Measurements from ENCODE around the gene PRSS57. TPM values are rescaled to one million over a fixed set of nuclear protein-coding genes. Genes with fewer than 3 reads are reported as not detected.

Gene PRSS57
- total and polyA plus RNA-seq, 9 donors = 0.07 to 0.33 TPM; not detected in 7

DNA sequence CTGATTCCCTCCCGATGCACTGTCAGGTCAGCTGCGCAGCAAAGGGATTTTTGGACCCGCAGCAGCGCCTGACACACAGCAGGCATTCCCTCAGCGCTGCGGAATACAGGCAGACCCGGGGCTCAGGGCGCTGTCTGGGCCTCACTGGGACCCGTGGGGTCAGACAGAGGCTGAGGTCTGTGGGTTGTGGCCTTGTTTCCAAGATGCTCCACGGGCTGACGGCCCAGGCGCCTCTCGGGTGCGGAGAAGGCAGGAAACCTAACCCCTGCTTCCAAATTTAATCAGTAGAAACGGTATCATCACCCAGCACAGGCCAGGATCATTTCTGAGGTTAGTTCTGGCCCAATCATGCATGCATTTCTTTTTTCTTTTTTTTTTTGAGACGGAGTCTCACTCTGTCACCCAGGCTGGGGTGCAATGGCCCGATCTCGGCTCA is 31.6 kb downstream of the PRSS57 start:
- 12 to 31% (median 23%) methylated on average over 18 of the region's 18 CpGs for WGBS, 3 donors
- H3K4me1 ChIP-seq (ENCODE audit: insufficient read depth) = peaks cover 26% of the 10 kb centered on the region
- H3K9me3 ChIP-seq = no peaks in the 10 kb centered on the region
- H3K27ac ChIP-seq = peak overlapping the region; percentile 64 to 84
- no peaks in the 10 kb centered on the region for H3K27me3 ChIP-seq
- H3K4me3 ChIP-seq = peak overlapping the region; percentile 54
- intact Hi-C loops (cut with DNase I) = loop anchor here in 3 of 4 donors (2.0 to 10.0 kb wide), 3 partner anchors 69 to 231 kb away; partner anchors contain the start of genes MED16 (in 1 of the 3) and RNU6-9 (in 1 of the 3)
- no peaks in the 10 kb centered on the region for H3K36me3 ChIP-seq
- no peak for DNase-seq
- TF ChIP-seq, protein P1, sequence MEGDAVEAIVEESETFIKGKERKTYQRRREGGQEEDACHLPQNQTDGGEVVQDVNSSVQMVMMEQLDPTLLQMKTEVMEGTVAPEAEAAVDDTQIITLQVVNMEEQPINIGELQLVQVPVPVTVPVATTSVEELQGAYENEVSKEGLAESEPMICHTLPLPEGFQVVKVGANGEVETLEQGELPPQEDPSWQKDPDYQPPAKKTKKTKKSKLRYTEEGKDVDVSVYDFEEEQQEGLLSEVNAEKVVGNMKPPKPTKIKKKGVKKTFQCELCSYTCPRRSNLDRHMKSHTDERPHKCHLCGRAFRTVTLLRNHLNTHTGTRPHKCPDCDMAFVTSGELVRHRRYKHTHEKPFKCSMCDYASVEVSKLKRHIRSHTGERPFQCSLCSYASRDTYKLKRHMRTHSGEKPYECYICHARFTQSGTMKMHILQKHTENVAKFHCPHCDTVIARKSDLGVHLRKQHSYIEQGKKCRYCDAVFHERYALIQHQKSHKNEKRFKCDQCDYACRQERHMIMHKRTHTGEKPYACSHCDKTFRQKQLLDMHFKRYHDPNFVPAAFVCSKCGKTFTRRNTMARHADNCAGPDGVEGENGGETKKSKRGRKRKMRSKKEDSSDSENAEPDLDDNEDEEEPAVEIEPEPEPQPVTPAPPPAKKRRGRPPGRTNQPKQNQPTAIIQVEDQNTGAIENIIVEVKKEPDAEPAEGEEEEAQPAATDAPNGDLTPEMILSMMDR (IDR thresholded peaks at IDR 0.05) = no peak
- TF ChIP-seq EP300 (IDR thresholded peaks at IDR 0.05) (no peak), POLR2A (IDR thresholded peaks at IDR 0.05) (no peak)

GRCh38 chr19:662962-663681 is 32.1 kb downstream of the PRSS57 start, which contains the start of gene RNF126:
Gene RNF126, minus strand, starts transcription at chr19:663214. Its CDS starts 93 bp downstream, at chr19:663121.
- peak within 1 kb of the TSS; percentile 86 for H3K4me3 ChIP-seq
- intact Hi-C loops (cut with DNase I) = loop anchor here in 2 of 4 donors (5.0 to 10.0 kb wide), 2 partner anchors 69 to 232 kb away; partner anchors contain the start of genes MED16 (in 1 of the 2) and RNU6-9 (in 1 of the 2)
- WGBS, 3 donors = 0 to 1% (median 1%) methylated on average over 35 to 97 of the region's 97 CpGs
- no peaks in the 10 kb centered on the region for H3K27me3 ChIP-seq
- H3K36me3 ChIP-seq = no peaks in the 10 kb centered on the region
- TF ChIP-seq, protein P1 (IDR thresholded peaks at IDR 0.05) = no peak
- peak; percentile 41 for TF ChIP-seq POLR2A (IDR thresholded peaks at IDR 0.05)
- peaks cover 26% of the 10 kb centered on the region for H3K4me1 ChIP-seq (ENCODE audit: insufficient read depth)
- DNase-seq = peak; percentile 87 to 97 (median 93)
- peak within 1 kb of the TSS; percentile 69 to 84 for H3K27ac ChIP-seq
- H3K9me3 ChIP-seq = no peaks in the 10 kb centered on the region

DNA sequence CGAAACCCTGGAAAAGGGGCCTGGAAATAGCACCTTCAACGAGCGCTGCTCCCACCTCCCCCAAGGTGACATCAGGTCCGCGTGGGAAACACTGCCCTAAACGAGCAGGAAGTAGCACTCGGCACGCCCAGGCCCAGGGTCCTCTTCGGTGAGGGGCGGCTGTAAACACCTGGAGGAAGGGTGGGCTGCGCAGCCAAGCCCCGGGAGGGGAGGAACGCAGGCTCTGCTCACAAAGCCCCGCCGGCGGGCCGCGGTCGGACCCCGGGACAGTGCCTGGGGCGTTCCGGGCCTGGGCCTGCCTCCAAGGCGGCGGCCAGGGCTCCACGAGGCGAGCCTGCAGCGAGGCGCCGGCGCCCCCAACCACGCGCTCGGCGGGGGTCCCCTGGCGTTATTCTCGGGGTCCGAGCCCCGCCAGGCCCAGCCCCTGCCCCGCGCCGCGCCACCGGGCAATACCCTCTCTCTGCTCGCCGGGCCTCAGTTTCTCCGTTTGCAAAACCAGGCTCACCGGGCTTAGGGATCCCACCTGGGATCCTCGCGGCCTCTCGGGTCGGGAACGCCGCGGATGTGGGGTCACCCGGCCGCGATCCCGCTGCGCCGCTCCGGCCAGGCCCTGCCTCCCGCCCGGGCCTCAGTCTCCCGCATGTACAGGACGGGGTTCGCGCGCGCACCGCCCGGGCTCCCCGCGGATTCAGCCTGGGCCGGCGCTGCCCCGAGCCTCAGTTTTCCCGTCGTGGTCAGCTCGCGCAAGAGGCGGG is 32.9 kb downstream of the PRSS57 start:
- no peaks in the 10 kb centered on the region for H3K27me3 ChIP-seq
- peak in 1 of 5 donors; percentile 63 for DNase-seq
- 0 to 1% (median 0%) methylated on average over 53 to 81 of the region's 81 CpGs for WGBS, 3 donors
- peak overlapping the region; percentile 67 to 69 for H3K27ac ChIP-seq
- peaks cover 30% of the 10 kb centered on the region for H3K4me1 ChIP-seq (ENCODE audit: insufficient read depth)
- H3K9me3 ChIP-seq = no peaks in the 10 kb centered on the region
- intact Hi-C loops (cut with DNase I) = loop anchor here in 2 of 4 donors (5.0 to 10.0 kb wide), 2 partner anchors 70 to 232 kb away; partner anchors contain the start of genes MED16 (in 1 of the 2) and RNU6-9 (in 1 of the 2)
- peak overlapping the region; percentile 86 for H3K4me3 ChIP-seq
- H3K36me3 ChIP-seq = no peaks in the 10 kb centered on the region
- TF ChIP-seq POLR2A (IDR thresholded peaks at IDR 0.05) = no peak
- TF ChIP-seq, protein P1 (IDR thresholded peaks at IDR 0.05) = no peak
- no peak for TF ChIP-seq EP300 (IDR thresholded peaks at IDR 0.05)
